ENCODE results near the gene ANXA11.
A peak's percentile ranks its signal among the peaks of the same experiment; 100 is the strongest.
"Not testable (repeated sequence)": the region's sequence is repeated elsewhere in the genome, so short reads cannot be mapped to it uniquely, and the experiment has no call there.

Gene ANXA11

GRCh38 chr10:80205477-80206276 lies at the start of gene ANXA11:
ANXA11 (minus strand) TSS chr10:80205537; CDS start chr10:80172861, 32,676 bp downstream.
- DNase-seq (ENCODE audit: low spot score) = peak; percentile 87

GRCh38 chr10:80254726-80255125 lies 49.4 kb upstream of the ANXA11 start:
- not testable (repeated sequence) for DNase-seq (ENCODE audit: low spot score)

GRCh38 chr10:80253963-80254271 lies 48.6 kb upstream of the ANXA11 start:
- not testable (repeated sequence) for DNase-seq (ENCODE audit: low spot score)

- no peak for DNase-seq (ENCODE audit: low spot score)
Observed at GRCh38 chr10:80253266-80253962, 48.1 kb upstream of the ANXA11 start.

GRCh38 chr10:80252296-80252887 lies 47.1 kb upstream of the ANXA11 start:
- DNase-seq (ENCODE audit: low spot score) = no peak

GRCh38 chr10:80251703-80252280 lies 46.5 kb upstream of the ANXA11 start:
- DNase-seq (ENCODE audit: low spot score) = not testable (repeated sequence)

GRCh38 chr10:80250399-80250798 lies 45.1 kb upstream of the ANXA11 start:
- not testable (repeated sequence) for DNase-seq (ENCODE audit: low spot score)

- not testable (repeated sequence) for DNase-seq (ENCODE audit: low spot score)
Observed at GRCh38 chr10:80249906-80250305, 44.6 kb upstream of the ANXA11 start.

- not testable (repeated sequence) for DNase-seq (ENCODE audit: low spot score)
Observed at GRCh38 chr10:80247611-80248010, 42.3 kb upstream of the ANXA11 start.

GRCh38 chr10:80244371-80244770 lies 39.0 kb upstream of the ANXA11 start:
- DNase-seq (ENCODE audit: low spot score) = not testable (repeated sequence)

- DNase-seq (ENCODE audit: low spot score) = not testable (repeated sequence)
Observed at GRCh38 chr10:80242341-80242740, 37.0 kb upstream of the ANXA11 start.

- not testable (repeated sequence) for DNase-seq (ENCODE audit: low spot score)
Observed at GRCh38 chr10:80236457-80236856, 31.1 kb upstream of the ANXA11 start.

- not testable (repeated sequence) for DNase-seq (ENCODE audit: low spot score)
Observed at GRCh38 chr10:80234331-80235235, 29.2 kb upstream of the ANXA11 start.

- not testable (repeated sequence) for DNase-seq (ENCODE audit: low spot score)
Observed at GRCh38 chr10:80233871-80234270, 28.5 kb upstream of the ANXA11 start.

GRCh38 chr10:80226723-80227122 lies 21.4 kb upstream of the ANXA11 start:
- not testable (repeated sequence) for DNase-seq (ENCODE audit: low spot score)

- DNase-seq (ENCODE audit: low spot score) = not testable (repeated sequence)
Observed at GRCh38 chr10:80223031-80223419, 17.7 kb upstream of the ANXA11 start.

- DNase-seq (ENCODE audit: low spot score) = not testable (repeated sequence)
Observed at GRCh38 chr10:80218878-80219277, 13.5 kb upstream of the ANXA11 start.

GRCh38 chr10:80214368-80214982 lies 9.1 kb upstream of the ANXA11 start:
- DNase-seq (ENCODE audit: low spot score) = not testable (repeated sequence)

GRCh38 chr10:80212535-80213115 lies 7.3 kb upstream of the ANXA11 start:
- DNase-seq (ENCODE audit: low spot score) = not testable (repeated sequence)

- no peak for DNase-seq (ENCODE audit: low spot score)
Observed at GRCh38 chr10:80211786-80212185, 6.4 kb upstream of the ANXA11 start.

- DNase-seq (ENCODE audit: low spot score) = no peak
Observed at GRCh38 chr10:80210259-80210658, 4.9 kb upstream of the ANXA11 start.
